Measurements from ENCODE around the gene E2F6. TPM values are rescaled to one million over a fixed set of nuclear protein-coding genes. Genes with fewer than 3 reads are reported as not detected.

The E2F6 gene
- total RNA-seq, result 1 to 10 TPM; 7.2 to 7.9 TPM

DNA sequence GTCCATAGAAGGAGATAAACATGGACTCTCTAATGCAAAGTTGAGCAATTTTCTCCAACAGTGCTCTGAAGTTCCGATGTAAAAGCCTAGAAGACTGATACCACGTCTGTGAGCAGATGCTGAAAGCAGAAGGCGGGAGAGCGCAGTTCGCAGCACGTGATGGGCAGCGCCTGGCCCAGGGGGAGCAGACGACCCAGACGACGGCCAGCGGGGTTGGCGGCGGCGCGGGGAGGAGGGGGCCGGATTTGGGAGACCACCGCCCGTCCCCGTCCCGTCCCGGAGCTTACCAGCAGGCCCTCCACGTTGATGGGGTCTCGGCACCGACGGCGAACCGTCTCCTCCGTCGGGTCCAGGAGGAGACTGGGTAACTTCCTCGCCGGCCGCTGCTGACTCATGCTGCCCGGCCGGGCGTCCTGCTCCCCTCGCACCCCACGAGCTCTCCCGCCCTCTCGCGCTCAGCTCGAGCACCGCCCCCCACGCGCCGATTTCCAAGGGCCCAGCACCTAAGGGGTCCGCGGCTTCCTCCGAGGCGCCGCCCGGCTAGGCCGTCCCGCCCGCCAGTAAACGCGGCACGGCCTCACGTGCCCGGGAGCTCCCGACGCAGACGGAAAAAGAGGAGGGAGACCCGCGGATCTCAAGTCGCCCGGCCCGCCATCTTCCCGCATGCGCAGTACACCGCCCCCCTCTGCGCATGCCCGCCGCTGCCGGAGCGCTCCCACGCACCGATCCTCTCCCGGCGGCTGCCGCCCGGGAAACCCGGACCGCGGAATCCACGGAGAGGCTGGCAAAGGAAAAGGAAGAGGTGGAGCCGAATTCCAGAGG lies at the start of gene E2F6:
TSS of gene E2F6 (minus strand) at position 677 of the 822 bp plus-strand sequence. CDS start at position 395, 282 bp downstream.
- Mint-ChIP-seq H3K27ac (peak within 1 kb of the TSS; percentile 93 to 95), H3K9me3 (peaks cover 0 to 4% of the 10 kb centered on the region in 2 donors), H3K36me3 (peaks cover 17 to 20% of the 10 kb centered on the region in 2 donors)
- peak; percentile 88 to 92 for DNase-seq (ENCODE audit: low spot score in 2 of 2)
- peak; percentile 77 to 82 for ATAC-seq

DNA sequence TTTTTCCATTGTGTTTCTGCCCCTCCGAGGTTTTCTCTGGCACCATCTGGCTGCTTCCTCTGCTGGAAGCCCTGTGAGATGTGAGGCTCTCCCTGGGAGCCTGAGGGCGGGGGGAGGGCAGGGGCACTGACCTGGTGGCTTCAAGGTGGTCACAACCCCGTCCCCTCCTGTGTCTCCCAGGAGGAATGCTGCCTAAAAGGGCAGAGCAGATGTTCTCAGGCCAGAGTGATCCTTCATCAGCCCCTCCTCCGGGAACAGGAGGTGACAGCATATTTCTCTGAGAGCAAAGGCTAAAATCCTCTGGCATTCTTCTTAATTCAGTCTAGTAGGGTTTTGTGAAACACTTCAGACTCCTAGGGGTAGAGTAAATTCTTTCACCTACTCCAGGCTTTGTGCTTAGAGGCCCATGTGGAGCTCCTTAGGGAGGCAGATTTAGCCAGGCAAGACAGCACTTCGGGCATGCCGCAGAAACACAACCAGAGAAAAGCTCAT lies 49.6 kb upstream of the E2F6 start:
- ATAC-seq (no peak), DNase-seq (ENCODE audit: low spot score in 2 of 2) (no peak)
- peaks cover 0 to 3% of the 10 kb centered on the region in 2 donors for H3K36me3 Mint-ChIP-seq
- H3K27ac Mint-ChIP-seq, result no peak overlapping the region
- H3K9me3 Mint-ChIP-seq, result peaks cover 2 to 3% of the 10 kb centered on the region in 2 donors

DNA sequence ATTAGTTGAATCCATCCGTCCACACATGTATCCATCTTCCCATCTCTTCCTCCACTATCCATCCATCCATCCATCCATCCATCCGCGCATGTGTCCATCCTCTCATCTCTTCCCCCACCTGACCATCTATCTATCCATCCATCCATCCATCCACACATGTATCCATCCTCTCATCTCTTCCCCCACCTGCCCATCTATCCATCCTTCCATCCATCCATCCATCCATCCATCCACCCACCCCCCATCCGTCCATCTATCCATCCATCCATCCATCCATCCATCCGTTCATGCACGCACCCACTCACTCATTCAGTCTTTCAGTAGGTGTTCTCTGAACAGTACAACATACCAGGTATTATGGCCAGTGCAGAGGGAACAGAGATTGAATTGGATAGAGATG lies 48.9 kb upstream of the E2F6 start:
- no peaks in the 10 kb centered on the region for H3K36me3 Mint-ChIP-seq

GRCh38 chr2:11514081-11514730 lies 48.2 kb upstream of the E2F6 start:
- Mint-ChIP-seq H3K36me3 (no peaks in the 10 kb centered on the region), H3K9me3 (no peaks in the 10 kb centered on the region), H3K27ac (no peak overlapping the region)
- DNase-seq (ENCODE audit: low spot score in 2 of 2), result no peak
- ATAC-seq, result no peak

More for the DNA sequence above, 48.9 kb upstream of the E2F6 start:
- no peak overlapping the region for H3K27ac Mint-ChIP-seq
- DNase-seq (ENCODE audit: low spot score in 2 of 2), result no peak
- no peak for ATAC-seq
- no peaks in the 10 kb centered on the region for H3K9me3 Mint-ChIP-seq

- H3K9me3 Mint-ChIP-seq, result no peaks in the 10 kb centered on the region
- ATAC-seq (no peak), DNase-seq (ENCODE audit: low spot score in 2 of 2) (no peak)
- no peak overlapping the region for H3K27ac Mint-ChIP-seq
- H3K36me3 Mint-ChIP-seq, result no peaks in the 10 kb centered on the region
Measured at GRCh38 chr2:11513319-11513718, 47.4 kb upstream of the E2F6 start.

DNA sequence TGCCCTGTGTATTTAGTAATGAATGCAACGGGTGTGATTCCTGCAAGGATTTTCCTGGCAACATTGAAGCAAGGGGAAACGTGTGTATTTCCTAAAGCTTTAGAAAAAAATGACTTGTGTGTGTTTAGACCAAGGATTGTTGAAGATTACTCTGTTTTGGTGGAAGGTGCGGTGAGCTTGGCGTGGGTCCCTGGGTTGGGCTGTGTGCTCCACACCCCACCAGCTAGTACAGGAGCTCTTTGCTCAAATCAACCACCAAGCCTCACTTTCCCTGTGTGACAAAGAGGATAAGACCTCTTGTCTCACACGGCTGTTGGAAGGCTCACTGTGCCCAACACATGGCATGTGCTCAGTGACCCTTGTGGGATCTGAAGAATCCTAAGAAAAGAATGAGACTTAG lies 46.5 kb upstream of the E2F6 start:
- H3K36me3 Mint-ChIP-seq, result no peaks in the 10 kb centered on the region
- ATAC-seq (no peak), DNase-seq (ENCODE audit: low spot score in 2 of 2) (no peak)
- no peaks in the 10 kb centered on the region for H3K9me3 Mint-ChIP-seq
- no peak overlapping the region for H3K27ac Mint-ChIP-seq

DNA sequence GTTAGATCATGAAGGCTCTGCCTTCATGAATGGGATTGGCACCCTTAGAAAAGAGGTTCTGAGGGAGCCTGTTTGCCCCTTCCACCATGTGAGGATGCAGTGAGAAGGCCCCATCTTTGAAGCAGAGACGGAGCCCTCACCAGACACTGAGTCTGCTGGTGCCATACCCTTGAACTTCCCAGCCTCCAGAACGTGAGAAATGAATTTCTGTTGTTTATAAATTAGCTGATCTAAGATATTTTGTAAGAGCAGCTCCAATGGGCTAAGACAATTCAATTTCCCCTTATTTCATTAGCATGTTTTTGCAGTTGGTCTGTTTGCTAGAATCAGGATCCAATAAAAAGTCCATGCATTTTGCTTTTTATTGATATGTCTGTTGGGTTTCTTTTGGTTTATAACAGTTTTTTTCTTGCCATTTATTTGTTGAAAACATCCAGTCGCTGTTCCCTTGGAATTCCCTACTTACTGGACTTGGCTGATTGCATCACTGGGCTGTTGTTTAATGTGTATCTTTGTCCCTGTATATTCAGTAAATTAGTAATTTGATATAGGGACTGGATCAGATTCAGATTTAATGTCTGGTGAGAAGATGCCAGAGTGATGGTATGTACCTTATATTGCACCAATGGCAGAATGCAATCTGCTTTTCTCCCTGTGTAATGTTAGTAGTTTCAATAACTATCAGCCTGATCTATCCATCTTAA lies 43.8 kb upstream of the E2F6 start:
- H3K27ac Mint-ChIP-seq, result no peak overlapping the region
- H3K9me3 Mint-ChIP-seq, result no peaks in the 10 kb centered on the region
- DNase-seq (ENCODE audit: low spot score in 2 of 2) (no peak), ATAC-seq (no peak)
- no peaks in the 10 kb centered on the region for H3K36me3 Mint-ChIP-seq

DNA sequence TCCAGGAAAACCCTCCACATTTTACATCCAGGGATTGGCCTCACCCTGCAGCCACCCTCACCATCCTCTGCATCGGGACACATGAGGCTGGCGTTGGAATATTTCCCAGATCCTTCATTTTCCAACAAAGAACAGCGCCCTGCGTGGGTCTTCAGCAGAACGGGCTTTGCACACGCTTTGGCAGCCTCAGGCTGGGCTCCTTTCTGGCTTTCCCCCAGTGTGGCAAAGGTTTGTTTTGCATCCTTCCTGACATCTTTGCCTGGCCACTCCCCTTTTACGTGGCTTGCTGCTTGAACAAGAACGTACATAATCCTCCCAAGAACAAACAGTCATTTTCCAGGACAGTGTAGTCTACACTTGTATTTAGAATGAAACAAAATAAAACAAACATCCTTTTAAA lies 42.3 kb upstream of the E2F6 start:
- H3K9me3 Mint-ChIP-seq, result peaks cover 0 to 4% of the 10 kb centered on the region in 2 donors
- ATAC-seq (no peak), DNase-seq (ENCODE audit: low spot score in 2 of 2) (no peak)

DNA sequence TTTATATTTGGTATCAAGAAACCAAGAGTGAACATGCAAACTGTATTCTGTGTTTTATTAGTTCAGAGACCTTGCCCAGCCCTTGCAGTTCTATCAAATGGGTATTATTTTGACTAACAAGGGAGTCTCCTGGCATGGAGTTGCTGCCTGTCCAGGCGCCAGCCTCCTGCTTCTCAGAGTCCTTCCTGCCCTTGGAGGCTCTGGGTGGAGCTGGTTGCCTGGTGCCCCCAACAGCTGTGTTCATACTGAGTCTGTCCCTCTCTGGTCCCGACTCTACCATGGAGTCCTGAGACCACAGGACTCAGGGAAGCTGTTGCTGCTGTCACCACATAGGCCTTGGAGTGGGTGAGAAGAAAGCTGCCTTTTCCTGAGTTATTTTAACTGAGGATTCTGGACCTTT lies 41.6 kb upstream of the E2F6 start:
- no peaks in the 10 kb centered on the region for H3K36me3 Mint-ChIP-seq
- ATAC-seq, result no peak
- H3K27ac Mint-ChIP-seq, result no peak overlapping the region
- H3K9me3 Mint-ChIP-seq, result peaks cover 0 to 4% of the 10 kb centered on the region in 2 donors
- no peak for DNase-seq (ENCODE audit: low spot score in 2 of 2)

More for the DNA sequence above, 42.3 kb upstream of the E2F6 start:
- H3K27ac Mint-ChIP-seq, result no peak overlapping the region
- no peaks in the 10 kb centered on the region for H3K36me3 Mint-ChIP-seq

DNA sequence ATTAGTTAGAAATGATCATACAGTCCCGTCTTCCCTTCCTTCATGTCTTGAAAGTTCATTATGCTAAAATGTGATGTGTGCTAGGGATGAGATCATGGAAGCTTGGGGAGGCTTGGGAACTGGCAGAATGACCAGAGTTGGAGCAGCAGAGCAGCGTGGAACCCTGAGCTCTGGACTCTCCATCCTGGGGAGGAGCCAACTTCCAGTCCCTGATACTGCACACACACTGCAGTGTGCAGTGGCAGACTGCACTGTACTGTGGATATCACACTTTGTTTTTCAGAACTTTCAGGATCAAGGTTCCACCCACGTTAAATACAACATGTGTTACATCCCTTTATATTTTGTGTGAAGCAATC lies 40.6 kb upstream of the E2F6 start:
- H3K9me3 Mint-ChIP-seq, result peaks cover 0 to 4% of the 10 kb centered on the region in 2 donors
- DNase-seq (ENCODE audit: low spot score in 2 of 2) (no peak), ATAC-seq (no peak)
- no peaks in the 10 kb centered on the region for H3K36me3 Mint-ChIP-seq
- no peak overlapping the region for H3K27ac Mint-ChIP-seq

DNA sequence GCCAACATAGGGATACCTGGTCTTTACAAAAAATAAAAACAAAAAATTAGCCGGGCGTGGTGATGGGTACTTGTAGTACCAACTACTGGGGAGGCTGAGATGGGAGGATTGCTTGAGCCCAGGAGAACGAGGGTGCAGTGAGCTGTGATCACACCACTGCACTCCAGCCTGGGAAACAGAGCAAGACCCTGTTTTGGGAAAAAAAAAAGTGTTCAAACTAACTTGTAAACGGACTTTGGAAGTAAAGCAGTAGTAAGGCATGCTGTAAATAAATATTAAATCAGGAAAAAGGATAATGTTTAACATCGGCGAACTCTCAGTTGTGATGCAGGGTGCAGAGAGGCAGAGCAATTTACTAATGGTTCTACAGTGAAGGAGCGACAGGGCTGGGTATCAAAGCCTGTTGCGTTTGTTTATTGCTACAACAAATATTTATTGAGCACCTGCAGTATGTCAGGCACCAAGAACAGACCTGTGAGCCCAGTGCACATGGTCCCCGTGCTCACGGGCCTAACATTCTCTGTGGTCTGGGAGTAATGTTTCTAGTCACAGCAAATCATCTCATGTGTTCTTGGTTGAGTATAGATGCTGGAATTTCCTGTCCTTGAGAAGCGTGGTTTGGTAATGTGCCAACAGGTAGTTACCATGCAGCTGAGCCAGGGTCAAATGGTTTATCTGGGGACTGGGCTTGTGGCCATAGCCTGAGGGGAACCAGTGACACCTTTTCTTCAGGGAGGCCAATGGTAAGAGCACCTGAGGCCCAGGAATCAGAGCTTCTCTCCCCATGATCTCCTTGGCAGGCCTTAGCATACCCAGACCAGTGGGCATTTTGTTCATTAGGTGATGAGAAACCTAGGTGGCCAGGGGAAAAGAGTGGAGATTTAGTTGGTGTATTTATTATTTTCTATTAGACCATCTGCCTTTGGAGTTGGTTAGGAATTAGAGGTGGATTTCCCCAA lies 40.0 kb upstream of the E2F6 start:
- Mint-ChIP-seq H3K36me3 (no peaks in the 10 kb centered on the region), H3K27ac (peak overlapping the region in 1 of 2 donors; percentile 58), H3K9me3 (peaks cover 0 to 4% of the 10 kb centered on the region in 2 donors)
- no peak for DNase-seq (ENCODE audit: low spot score in 2 of 2)
- peak in 1 of 2 donors; percentile 38 for ATAC-seq

DNA sequence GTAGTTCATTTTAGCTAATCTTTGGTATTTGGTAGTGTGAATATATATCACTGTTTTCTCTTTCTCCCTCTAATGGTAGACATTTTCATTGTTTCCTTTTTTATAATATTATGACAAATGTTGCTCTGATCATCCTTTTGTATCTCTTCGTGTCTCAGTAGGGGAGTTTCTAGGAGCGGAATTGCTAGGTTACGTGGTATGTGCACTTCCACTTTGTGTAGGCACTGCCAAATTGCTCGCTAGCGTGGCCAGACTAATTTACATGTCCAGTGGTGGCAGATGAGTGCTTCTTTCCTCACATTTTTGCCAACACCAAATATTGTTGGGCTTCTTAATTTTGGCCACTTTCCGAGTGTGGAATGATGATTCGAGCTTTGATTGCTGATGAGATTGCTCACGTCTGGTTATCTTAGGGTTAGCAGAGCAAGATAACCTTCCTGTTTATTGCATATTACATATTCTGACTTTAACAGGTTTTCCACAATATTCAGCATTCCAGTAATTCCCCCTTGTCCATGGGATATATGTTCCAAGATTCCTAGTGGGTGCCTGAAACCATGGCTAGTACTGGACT lies 37.5 kb upstream of the E2F6 start:
- Mint-ChIP-seq H3K27ac (no peak overlapping the region), H3K36me3 (no peaks in the 10 kb centered on the region)

DNA sequence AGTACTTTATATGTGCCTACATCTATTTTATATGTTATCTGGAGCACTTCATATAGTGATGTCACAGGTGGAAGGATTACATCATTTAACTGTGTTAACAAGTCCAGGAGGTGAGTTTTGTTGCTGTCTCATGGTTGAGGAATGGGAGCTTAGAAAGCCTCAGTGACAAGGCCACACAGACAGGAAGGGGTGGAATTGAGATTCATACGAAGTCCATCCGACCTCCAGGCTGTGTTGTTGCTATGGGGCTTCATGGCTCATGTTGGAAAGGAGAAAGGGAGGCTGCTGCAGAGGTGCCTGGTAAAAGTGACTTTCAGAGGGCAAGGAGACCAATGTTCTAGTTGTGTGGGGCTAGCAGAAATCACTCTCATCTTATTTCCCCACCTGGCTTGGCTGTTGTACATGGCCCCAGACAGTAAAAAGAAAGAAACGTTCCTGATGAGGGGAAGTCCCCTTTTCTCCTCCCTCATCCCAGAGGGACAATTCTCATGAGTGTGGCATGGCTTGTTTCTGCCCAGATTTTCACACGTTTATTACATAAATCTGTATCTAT lies 36.9 kb upstream of the E2F6 start:
- Mint-ChIP-seq H3K27ac (no peak overlapping the region), H3K36me3 (no peaks in the 10 kb centered on the region), H3K9me3 (peaks cover 0 to 4% of the 10 kb centered on the region in 2 donors)
- no peak for ATAC-seq
- DNase-seq (ENCODE audit: low spot score in 2 of 2), result no peak

More for the DNA sequence above, 37.5 kb upstream of the E2F6 start:
- DNase-seq (ENCODE audit: low spot score in 2 of 2) (no peak), ATAC-seq (no peak)
- H3K9me3 Mint-ChIP-seq, result peaks cover 0 to 4% of the 10 kb centered on the region in 2 donors

DNA sequence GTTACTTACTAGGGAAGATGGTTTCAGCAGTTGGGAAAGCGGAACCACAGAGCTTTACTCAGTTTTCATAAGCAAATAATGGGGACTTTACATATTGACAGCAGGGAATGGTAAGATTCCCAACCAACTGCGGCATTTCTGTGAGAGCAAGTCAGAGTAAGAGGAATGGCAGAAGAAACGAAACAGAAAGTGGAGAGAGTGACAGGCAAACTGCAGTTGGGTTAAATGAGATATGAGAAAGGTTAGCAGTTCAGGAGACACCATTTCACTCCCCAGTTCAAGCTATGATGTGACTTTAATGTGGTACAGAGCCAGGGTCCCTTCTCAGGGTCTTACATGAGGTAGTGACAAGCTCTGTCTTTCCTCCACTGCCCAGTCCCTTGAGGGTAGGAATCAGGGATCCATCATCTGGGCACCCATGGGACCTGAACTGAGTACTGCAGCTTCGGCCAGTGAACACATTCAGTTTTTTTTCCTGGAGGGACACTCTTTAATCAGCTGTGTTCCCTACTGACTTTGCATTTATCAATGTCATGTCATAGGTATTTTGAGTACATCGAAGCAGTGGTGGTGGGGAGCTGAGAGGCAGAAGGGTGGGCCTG lies 34.8 kb upstream of the E2F6 start:
- Mint-ChIP-seq H3K27ac (no peak overlapping the region), H3K9me3 (peaks cover 0 to 4% of the 10 kb centered on the region in 2 donors), H3K36me3 (no peaks in the 10 kb centered on the region)
- no peak for ATAC-seq
- DNase-seq (ENCODE audit: low spot score in 2 of 2), result no peak

DNA sequence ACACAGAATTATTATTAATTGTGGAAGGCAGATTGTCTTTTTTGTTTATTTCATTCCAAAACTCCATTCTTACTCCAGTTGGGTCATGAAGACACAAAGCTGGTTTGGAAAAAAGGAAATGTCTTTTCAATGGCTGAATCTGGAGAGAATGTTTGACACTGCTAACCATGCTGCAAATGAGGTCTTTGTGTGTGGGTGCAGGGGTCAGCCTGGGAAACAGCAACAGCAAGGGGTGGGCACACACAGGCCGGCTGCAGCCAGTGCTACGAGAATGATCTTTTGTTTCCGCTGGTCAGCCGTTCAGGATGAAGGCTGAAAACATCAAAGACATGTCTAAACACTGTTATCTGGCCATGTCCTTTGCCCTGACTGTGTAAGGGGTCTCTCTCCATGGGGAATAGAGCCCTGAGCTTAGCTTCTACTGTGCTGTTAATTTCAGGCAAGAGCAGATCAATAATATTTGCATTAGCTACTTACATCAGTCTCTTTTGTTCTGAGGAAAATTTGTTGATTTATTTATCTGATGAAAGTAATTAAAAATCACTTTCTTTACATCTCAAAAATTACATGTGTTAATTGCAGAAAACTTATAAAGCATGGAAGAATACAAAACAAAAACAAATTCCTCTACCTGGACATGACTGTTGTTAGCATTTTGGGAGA lies 33.3 kb upstream of the E2F6 start:
- ATAC-seq (no peak), DNase-seq (ENCODE audit: low spot score in 2 of 2) (no peak)
- Mint-ChIP-seq H3K36me3 (no peaks in the 10 kb centered on the region), H3K9me3 (peaks cover 0 to 4% of the 10 kb centered on the region in 2 donors), H3K27ac (no peak overlapping the region)

All from activated naive CD4-positive, alpha-beta T cell treated with anti-CD3 and anti-CD28 coated beads, Interleukin-2, amount 50 U/mL, for 72 hours (primary cell).